SK-N-SH treated with all-trans-retinoic acid at 6 μM for 48 hours (cell line): Measurements from ENCODE around the gene C2orf66.

Source experiments
- ATAC-seq: fragments of 200-7000 bp; cut with Tn5 transposase; 3 replicates; pipeline ENCODE4 v1.9.1; 2020; ENCODE audit warnings: mild to moderate bottlenecking, moderate library complexity
- ARNTL ChIP-seq: fragments of 450-650 bp; formaldehyde crosslinking; IDR thresholded peaks from 2 replicates; pipeline ENCODE4 v1.5.0; 2020; ENCODE audit warnings: low read depth, mild to moderate bottlenecking, moderate library complexity, borderline replicate concordance
- BACH2 ChIP-seq: fragments of 250-450 bp; sonication (Bioruptor Pico); IDR thresholded peaks from 2 replicates; pipeline ENCODE4 v1.9.0; 2021; ENCODE audit warnings: mild to moderate bottlenecking, borderline replicate concordance
- CREB5 ChIP-seq: fragments of 250-450 bp; sonication (Bioruptor Pico); IDR thresholded peaks from 2 replicates; pipeline ENCODE4 v1.5.1; 2020; ENCODE audit warnings: low read depth, mild to moderate bottlenecking, moderate library complexity
- CSDC2 ChIP-seq: fragments of 250-450 bp; sonication (Bioruptor Pico); IDR thresholded peaks from 2 replicates; pipeline ENCODE4 v1.5.0; 2020; ENCODE audit warnings: mild to moderate bottlenecking, moderate library complexity
- CSRNP3 ChIP-seq: fragments of 250-450 bp; sonication (Bioruptor Pico); IDR thresholded peaks from 2 replicates; pipeline ENCODE4 v1.5.1; 2021; ENCODE audit warnings: mild to moderate bottlenecking, moderate library complexity
- ESRRG ChIP-seq: fragments of 250-450 bp; sonication (Bioruptor Pico); IDR thresholded peaks from 2 replicates; pipeline ENCODE4 v1.6.1; 2021; ENCODE audit warnings: mild to moderate bottlenecking
- GLIS3 ChIP-seq: fragments of 250-450 bp; sonication (Bioruptor Pico); IDR thresholded peaks from 2 replicates; pipeline ENCODE4 v1.5.0; 2020; ENCODE audit warnings: mild to moderate bottlenecking, moderate library complexity
- ISL1 ChIP-seq: fragments of 250-450 bp; sonication (Bioruptor Pico); IDR thresholded peaks from 2 replicates; pipeline ENCODE4 v2.1.2; 2022; ENCODE audit warnings: mild to moderate bottlenecking, moderate library complexity
- OSR1 ChIP-seq: fragments of 250-450 bp; sonication (Bioruptor Pico); IDR thresholded peaks from 2 replicates; pipeline ENCODE4 v1.8.0; 2022; ENCODE audit warnings: moderate library complexity, mild to moderate bottlenecking, inconsistent platforms
- PATZ1 ChIP-seq: fragments of 250-450 bp; sonication (Bioruptor Pico); IDR thresholded peaks from 2 replicates; pipeline ENCODE4 v1.8.0; 2020; ENCODE audit warnings: mild to moderate bottlenecking, moderate library complexity, borderline replicate concordance
- PPARA ChIP-seq: fragments of 250-450 bp; sonication (Bioruptor Pico); IDR thresholded peaks from 2 replicates; pipeline ENCODE4 v1.5.0; 2020; ENCODE audit warnings: mild to moderate bottlenecking, borderline replicate concordance
- RARB ChIP-seq: fragments of 250-450 bp; sonication (Bioruptor Pico); IDR thresholded peaks from 2 replicates; pipeline ENCODE4 v1.8.0; 2021; ENCODE audit warnings: mild to moderate bottlenecking, moderate library complexity
- SNAI2 ChIP-seq: fragments of 250-450 bp; sonication (Bioruptor Pico); IDR thresholded peaks from 2 replicates; pipeline ENCODE4 v1.5.0; 2020; ENCODE audit warnings: mild to moderate bottlenecking, moderate library complexity
- TCF4 ChIP-seq: fragments of 250-450 bp; sonication (Bioruptor Pico); IDR thresholded peaks from 2 replicates; pipeline ENCODE4 v1.8.0; 2021; ENCODE audit warnings: mild to moderate bottlenecking, moderate library complexity, borderline replicate concordance
- TOX ChIP-seq: fragments of 250-450 bp; sonication (Bioruptor Pico); IDR thresholded peaks from 2 replicates; pipeline ENCODE4 v1.8.0; 2021; ENCODE audit warnings: mild to moderate bottlenecking, moderate library complexity, borderline replicate concordance
- TSHZ2 ChIP-seq: fragments of 250-450 bp; sonication (Bioruptor Pico); IDR thresholded peaks from 2 replicates; pipeline ENCODE4 v1.5.0; 2020; ENCODE audit warnings: mild to moderate bottlenecking, moderate library complexity
- ZFP3 ChIP-seq: fragments of 250-450 bp; sonication (Bioruptor Pico); IDR thresholded peaks from 2 replicates; pipeline ENCODE4 v1.5.0; 2020; ENCODE audit warnings: mild to moderate bottlenecking, moderate library complexity
- ZNF565 ChIP-seq: fragments of 450-650 bp; formaldehyde crosslinking; conservative IDR thresholded peaks from 2 replicates; pipeline ENCODE4 v1.5.0; 2020; ENCODE audit warnings: low read depth, mild to moderate bottlenecking, moderate library complexity
- ZNF70 ChIP-seq: fragments of 450-650 bp; formaldehyde crosslinking; IDR thresholded peaks from 2 replicates; pipeline ENCODE4 v1.5.0; 2020; ENCODE audit warnings: mild to moderate bottlenecking, moderate library complexity
- ZNF8 ChIP-seq: fragments of 450-650 bp; formaldehyde crosslinking; IDR thresholded peaks from 2 replicates; pipeline ENCODE4 v1.5.0; 2020; ENCODE audit warnings: mild to moderate bottlenecking, moderate library complexity
- TF ChIP-seq, protein P1 (sequence below): fragments of 250-450 bp; sonication (Bioruptor Pico); IDR thresholded peaks from 2 replicates; pipeline ENCODE4 v1.8.0; 2021; ENCODE audit warnings: low read depth, mild to moderate bottlenecking, moderate library complexity, borderline replicate concordance

C2orf66 gene

GRCh38 chr2:196827356-196827755 is 18.2 kb upstream of the C2orf66 start:
- ATAC-seq: no peak
- TF ChIP-seq ZFP3 (CRISPR knock-in tag) (no peak), BACH2 (no peak), CREB5 (CRISPR knock-in tag) (no peak), TOX (CRISPR knock-in tag) (no peak), CSDC2 (no peak), TSHZ2 (no peak), RARB (CRISPR knock-in tag) (no peak), SNAI2 (CRISPR knock-in tag) (no peak), TCF4 (no peak), OSR1 (CRISPR knock-in tag) (no peak), CSRNP3 (CRISPR knock-in tag) (no peak), PPARA (CRISPR knock-in tag) (no peak), ZNF565 (CRISPR knock-in tag) (no peak), ZNF8 (CRISPR knock-in tag) (no peak), ESRRG (CRISPR knock-in tag) (no peak), ARNTL (CRISPR knock-in tag) (no peak), PATZ1 (CRISPR knock-in tag) (no peak), GLIS3 (CRISPR knock-in tag) (no peak), ZNF70 (no peak)
- TF ChIP-seq, protein P1, sequence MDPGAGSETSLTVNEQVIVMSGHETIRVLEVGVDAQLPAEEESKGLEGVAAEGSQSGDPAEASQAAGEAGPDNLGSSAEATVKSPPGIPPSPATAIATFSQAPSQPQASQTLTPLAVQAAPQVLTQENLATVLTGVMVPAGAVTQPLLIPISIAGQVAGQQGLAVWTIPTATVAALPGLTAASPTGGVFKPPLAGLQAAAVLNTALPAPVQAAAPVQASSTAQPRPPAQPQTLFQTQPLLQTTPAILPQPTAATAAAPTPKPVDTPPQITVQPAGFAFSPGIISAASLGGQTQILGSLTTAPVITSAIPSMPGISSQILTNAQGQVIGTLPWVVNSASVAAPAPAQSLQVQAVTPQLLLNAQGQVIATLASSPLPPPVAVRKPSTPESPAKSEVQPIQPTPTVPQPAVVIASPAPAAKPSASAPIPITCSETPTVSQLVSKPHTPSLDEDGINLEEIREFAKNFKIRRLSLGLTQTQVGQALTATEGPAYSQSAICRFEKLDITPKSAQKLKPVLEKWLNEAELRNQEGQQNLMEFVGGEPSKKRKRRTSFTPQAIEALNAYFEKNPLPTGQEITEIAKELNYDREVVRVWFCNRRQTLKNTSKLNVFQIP (CRISPR knock-in tag): no peak

GRCh38 chr2:196823750-196824522 is 14.8 kb upstream of the C2orf66 start:
- peak; percentile 95 for ATAC-seq
- TF ChIP-seq TOX (CRISPR knock-in tag) (no peak), ISL1 (CRISPR knock-in tag) (peak; percentile 49; the same call in 1 of the 2 replicates), TCF4 (no peak), PPARA (CRISPR knock-in tag) (no peak), OSR1 (CRISPR knock-in tag) (no peak), ZNF8 (CRISPR knock-in tag) (peak; percentile 48; the same call in 1 of the 2 replicates), BACH2 (no peak), TSHZ2 (no peak), ARNTL (CRISPR knock-in tag) (no peak), ZNF565 (CRISPR knock-in tag) (no peak), CSDC2 (no peak)
